Measurements from ENCODE around the gene NIPAL4.

DNA sequence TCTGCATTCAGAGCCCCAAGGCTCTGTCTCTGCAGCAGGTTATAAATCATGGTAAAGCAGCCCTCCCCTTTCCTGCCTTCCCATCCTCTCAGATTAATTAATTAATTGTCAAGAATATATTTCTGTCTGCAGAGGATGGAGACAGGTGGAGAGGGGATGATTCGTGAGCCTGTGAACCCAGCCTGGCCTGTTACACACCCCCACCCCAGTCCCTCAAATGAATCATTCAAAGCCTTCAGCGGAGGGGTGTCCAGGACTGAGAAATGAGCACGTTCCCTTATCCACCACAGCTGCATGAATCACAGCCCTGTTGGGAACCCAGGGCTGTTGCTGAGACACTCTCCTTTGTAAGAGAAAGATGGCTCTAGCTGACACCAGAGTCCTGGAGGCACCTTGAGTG lies 56.0 kb downstream of the NIPAL4 start:
- no peak for TF ChIP-seq EZH2 (IDR thresholded peaks at IDR 0.05; ENCODE audit: borderline replicate concordance, low read depth, low read length, poor library complexity, severe bottlenecking)
- TF ChIP-seq, protein P1, sequence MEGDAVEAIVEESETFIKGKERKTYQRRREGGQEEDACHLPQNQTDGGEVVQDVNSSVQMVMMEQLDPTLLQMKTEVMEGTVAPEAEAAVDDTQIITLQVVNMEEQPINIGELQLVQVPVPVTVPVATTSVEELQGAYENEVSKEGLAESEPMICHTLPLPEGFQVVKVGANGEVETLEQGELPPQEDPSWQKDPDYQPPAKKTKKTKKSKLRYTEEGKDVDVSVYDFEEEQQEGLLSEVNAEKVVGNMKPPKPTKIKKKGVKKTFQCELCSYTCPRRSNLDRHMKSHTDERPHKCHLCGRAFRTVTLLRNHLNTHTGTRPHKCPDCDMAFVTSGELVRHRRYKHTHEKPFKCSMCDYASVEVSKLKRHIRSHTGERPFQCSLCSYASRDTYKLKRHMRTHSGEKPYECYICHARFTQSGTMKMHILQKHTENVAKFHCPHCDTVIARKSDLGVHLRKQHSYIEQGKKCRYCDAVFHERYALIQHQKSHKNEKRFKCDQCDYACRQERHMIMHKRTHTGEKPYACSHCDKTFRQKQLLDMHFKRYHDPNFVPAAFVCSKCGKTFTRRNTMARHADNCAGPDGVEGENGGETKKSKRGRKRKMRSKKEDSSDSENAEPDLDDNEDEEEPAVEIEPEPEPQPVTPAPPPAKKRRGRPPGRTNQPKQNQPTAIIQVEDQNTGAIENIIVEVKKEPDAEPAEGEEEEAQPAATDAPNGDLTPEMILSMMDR (conservative IDR thresholded peaks at IDR 0.05; ENCODE audit: low read depth, low read length) = no peak

Data from A673 (cell line).